GM18505 (cell line): ENCODE data around the gene PDE10A.

Experiments
- ATAC-seq: cut with Tn5 transposase; IDR thresholded peaks from one replicate; pipeline ENCODE4 v1.9.1; 2021; ENCODE audit not compliant: unreplicated experiment
- POLR2A ChIP-seq: IDR thresholded peaks from 4 replicates; pipeline ENCODE4 v1.6.1; 2011; ENCODE audit warnings: borderline replicate concordance; ENCODE audit not compliant: insufficient read depth, insufficient read length; ENCODE audit errors: extremely low read depth

PDE10A gene

GRCh38 chr6:165662749-165663376 lies at the start of gene PDE10A:
Gene PDE10A, minus strand, starts transcription at chr6:165663241. Its CDS starts 430 bp downstream, at chr6:165662811.
- no peak for ATAC-seq
- TF ChIP-seq POLR2A = no peak

- TF ChIP-seq POLR2A = no peak
- no peak for ATAC-seq
These were observed 46.0 kb upstream of the PDE10A start for GRCh38 chr6:165708985-165709576.

- no peak for ATAC-seq
- TF ChIP-seq POLR2A = no peak
These were observed 44.2 kb upstream of the PDE10A start for GRCh38 chr6:165707067-165707853.

DNA sequence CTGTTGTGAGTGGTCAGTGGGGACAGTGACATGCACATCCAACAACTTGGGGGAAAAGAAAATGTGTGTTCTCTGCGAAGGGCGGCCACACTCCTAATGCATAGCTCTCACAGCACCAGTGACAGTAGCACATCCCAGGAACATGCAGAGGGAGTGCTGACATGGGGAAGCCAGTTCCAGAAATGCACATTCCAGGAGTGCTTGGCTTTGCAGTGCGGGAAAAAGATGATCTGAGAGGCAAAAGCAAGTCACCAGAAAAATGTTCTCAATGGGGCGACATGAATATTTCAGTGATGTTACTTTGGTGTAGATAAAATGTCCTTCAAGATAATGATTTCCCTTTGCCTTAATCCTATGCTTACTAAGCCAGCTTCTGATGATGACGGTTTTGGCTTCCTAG lies 42.9 kb upstream of the PDE10A start:
- TF ChIP-seq POLR2A = no peak

DNA sequence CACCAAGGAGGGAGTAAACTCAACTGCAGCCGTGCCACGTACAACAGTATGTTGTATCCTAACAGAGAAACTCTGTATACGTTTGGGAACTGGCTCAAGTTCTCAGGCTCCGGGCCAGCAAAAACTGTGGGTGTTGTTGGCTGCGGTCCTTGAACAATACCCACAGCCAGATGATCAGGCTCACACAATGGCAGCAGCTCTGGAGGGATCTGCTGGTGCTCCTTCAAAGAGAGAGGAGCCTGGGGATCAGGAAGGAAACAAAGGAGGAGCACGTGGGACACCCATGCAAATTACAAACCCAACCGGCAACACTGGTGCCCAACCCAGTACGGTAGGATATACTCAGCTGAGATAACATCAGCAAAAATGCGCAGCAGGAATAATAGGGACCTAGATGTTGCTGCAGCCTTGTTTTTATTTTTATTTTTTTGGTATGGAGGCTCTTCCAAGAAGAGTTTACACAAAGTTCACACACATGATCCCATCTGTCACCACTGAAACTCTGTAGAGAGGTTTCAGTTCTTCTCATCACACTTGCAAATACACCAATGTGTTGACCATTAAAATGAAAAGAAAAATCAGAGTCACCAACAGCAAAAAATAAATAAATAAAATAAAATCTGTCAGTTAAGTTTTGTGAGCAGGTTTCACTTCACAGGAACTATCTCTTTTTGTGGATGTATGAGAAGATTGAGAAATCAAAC lies 41.2 kb upstream of the PDE10A start:
- ATAC-seq = peak; percentile 58
- no peak for TF ChIP-seq POLR2A

More for the DNA sequence above, 42.9 kb upstream of the PDE10A start:
- no peak for ATAC-seq

GRCh38 chr6:165702669-165703068 lies 39.6 kb upstream of the PDE10A start:
- ATAC-seq = no peak
- TF ChIP-seq POLR2A = no peak

DNA sequence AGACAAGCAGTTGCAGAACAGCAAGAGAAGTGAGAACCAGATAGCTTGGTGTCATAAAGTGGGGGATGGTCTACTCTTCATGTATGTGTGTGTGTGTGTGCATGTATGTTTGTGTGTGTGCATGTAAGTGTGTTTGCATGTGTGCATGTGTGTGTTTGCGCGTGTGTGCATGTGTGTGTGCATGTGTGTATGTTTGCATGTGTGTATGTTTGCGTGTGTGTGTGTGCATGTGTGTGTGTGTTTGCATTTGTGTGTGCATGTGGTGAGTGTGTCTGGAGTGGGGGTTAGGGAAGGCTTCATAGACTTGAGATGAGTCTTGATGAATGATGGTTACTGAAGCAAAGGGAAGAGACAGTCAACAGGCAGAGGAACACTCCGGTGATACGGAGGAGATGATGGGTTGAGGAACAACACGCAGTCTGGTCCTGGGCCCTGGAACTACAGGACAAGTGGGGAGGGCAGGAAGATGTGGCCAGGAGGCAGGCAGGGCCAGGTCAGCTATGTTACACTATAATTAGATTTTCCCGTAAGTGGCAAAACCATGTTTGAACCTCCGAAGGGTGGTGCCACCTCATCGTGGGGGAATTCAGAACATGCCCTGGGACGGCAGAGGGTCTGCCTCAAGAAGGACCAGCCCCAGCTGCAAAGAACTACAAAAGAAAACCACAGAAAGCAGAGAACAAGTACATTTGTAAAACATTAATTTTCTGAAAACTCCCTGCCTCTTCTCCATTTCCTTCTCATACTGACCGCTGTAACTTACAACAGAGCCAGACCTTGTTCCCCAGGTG lies 38.7 kb upstream of the PDE10A start:
- ATAC-seq = no peak
- TF ChIP-seq POLR2A = no peak

DNA sequence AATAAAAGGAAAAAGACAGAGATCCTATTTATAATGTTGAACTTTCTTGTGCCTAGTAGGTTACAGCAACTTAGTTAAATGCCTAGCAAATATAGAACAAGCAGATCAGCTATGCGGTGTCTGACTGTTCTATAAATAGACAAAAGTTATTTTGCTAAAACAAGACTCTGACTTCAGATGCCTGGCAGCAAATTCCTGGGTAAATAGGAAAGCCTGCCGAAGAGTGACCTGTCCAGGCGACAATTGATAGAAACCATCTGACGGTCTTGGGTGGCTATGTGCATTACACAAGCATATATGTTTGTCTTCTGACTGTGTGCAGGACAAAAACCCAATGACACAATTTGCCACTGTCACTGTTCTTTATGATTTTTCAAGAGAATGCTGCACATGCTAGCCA lies 38.0 kb upstream of the PDE10A start:
- no peak for TF ChIP-seq POLR2A
- ATAC-seq = no peak

DNA sequence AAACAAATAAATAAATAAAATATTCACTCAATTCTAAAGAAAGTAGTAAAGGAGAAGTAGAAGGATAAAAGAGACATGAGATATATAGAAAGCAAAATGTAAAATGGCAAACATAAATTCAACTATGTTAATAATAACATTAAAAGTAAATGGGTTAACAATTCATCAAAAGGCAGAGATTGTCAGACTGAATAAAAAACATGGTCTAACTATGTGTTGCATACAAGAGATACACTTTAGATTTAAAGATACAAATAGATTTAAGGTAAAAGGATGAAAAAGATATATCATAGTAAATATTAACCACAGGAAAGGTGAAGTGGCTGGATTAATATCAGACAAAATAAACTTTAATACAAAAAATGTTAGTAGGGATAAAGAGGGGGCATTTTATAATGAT lies 35.8 kb upstream of the PDE10A start:
- TF ChIP-seq POLR2A = no peak
- ATAC-seq = no peak

GRCh38 chr6:165697171-165697570 lies 34.1 kb upstream of the PDE10A start:
- no peak for ATAC-seq
- TF ChIP-seq POLR2A = no peak

- no peak for TF ChIP-seq POLR2A
These were observed 32.9 kb upstream of the PDE10A start for GRCh38 chr6:165695722-165696515.

DNA sequence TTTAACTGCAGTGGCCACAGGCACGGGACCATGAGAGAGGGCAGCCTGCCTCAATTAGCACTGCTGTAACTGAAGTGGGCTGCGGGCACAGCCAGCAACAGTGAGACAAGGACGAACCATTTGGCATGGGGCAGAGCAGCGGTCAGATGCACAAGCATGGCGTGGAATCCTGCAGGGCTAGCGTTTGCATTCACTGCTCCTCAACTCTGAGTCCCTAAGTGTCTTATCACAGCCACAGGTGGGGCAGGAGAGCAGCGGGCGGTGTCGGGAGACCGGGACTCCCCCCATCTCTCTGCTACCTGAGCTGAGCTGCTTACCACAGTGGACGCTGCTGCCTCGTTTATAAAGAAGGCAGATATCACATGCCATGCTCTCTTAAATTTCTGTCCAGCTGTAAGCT lies 31.3 kb upstream of the PDE10A start:
- no peak for TF ChIP-seq POLR2A
- ATAC-seq = no peak

More at GRCh38 chr6:165695722-165696515, 32.9 kb upstream of the PDE10A start:
- ATAC-seq = no peak
